Jurkat, Clone E6-1 (cell line): ENCODE measurements around the gene SCLY.

Source experiments
- DNase-seq: peaks from one replicate; pipeline ENCODE4 v3.0.0-alpha.2; 2011; ENCODE audit warnings: low read depth, low spot score
- H3K4me3 ChIP-seq: 2 replicates; pipeline ENCODE4 v1.5.1; 2011; ENCODE audit warnings: mild to moderate bottlenecking, low read length, control low read depth, moderate library complexity

The SCLY gene

DNA sequence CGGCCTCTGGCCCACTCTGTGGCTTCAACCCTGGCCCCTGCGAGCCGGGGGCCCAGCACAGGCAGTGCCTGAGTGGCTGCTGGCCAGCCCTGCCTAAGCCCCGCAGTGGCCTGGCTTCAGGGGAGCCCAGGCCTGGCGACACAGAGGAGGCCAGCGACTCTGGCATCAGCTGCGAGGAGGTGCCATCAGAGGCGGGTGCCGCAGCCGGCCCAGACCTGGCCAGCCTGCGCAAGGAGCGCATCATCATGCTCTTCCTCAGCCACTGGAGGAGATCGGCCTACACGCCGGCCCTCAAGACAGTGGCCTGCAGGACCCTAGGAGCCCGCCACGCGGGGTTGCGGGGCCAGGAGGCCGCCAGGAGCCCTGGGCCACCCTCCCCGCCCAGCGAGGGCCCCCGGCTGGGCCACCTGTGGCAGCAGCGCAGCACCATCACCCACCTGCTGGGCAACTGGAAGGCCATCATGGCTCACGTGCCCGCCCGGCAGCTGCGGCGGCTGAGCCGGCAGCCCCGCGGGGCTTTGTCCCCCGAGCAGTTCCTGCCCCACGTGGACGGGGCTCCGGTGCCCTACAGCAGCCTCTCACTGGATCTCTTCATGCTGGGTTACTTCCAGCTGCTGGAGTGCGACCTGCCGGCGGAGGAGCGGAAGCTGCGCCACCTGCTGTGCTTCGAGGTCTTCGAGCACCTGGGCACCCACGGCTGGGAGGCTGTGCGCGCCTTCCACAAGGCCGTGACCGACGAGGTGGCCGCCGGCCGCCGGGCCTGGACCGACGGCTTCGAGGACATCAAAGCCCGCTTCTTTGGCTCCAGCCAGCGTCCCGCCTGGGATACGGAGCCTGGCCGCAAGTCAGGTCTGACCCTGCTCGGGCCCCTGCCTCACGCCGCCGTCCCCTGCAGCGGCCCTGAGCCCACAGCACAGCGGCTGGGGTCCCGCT lies 70.2 kb downstream of the SCLY start:
- H3K4me3 ChIP-seq, result no peak overlapping the region
- no peak for DNase-seq

DNA sequence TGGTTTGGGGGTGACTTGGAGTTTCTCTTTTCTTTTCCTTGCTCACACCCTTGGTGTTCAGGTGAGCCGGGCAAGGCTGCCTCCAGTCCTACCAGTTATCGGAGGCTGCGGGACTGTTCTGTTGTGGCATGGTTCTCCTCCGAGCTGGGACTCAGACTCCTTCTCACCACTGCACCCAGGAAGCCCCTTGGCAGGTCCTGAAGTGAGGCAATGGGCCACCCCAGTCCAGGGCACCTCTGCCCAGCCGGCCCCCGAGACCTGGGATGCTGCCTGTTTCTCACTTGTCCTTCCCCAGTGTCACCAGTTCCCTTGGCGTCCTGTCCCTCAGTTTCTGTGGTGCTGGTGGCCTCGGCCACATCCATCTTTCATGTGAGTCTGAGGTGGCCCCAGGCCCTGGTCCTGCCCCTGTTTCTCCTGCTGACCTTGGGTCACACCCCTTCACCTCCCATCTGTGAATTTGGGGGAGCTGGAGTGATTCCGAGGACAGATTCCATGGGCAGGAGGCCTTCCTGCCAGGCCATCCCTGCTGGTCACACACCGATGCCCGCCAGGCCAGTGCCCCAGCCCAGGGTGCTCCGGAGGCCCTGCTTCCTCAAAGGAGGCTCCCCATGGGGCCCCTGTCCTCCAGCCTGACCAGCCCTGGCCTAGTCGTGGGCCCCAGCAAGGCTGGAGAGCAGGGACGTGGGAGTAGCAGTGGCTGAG lies 71.1 kb downstream of the SCLY start:
- H3K4me3 ChIP-seq, result no peak overlapping the region
- DNase-seq, result no peak

DNA sequence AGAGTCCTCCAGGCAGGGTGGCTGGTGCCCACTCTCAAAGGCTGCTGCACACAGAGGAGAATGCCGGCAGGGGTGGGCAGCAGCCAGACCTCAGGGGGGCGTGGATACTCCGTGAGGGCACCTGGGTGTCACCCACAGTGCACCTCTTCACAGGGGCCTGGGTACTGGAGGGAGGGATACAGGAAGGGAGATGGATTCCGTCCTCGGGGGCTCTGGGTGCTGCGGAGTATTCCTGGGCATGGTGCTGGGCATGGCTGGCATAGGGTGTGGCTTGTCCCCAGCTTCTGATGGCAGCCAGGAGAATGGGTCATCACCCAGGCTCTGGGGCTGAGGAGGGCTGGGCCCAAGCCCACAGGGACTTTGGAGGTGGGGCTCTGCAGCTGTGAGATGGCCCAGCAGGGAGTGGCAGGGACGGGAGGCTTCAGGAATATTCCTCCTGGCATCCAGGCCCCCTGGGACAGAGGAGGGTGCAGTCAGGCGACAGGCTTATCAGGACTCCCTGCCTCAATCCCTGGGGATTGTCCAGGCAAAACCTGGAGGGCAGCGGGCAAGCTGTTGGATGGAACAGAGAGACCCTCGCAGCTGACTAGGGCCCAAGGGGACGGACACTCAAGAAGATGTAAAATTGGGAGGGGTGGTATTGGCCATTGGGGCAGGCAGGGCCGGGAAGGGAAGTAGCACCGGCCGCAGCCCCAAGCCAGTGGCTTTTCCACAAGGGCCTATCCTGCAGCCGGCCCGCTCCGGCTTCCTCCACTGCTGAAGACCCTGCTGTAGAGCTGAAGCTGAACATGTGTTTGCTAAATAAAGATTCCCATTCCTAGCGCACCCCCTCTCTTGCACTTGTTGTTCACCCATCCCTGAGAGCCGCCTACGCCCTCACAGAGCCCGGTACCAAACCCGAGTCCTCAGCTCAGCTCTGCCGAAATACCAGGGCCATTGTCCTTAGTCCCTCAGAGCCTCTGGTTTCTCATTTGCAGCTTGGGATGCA lies 72.0 kb downstream of the SCLY start:
- no peak overlapping the region for H3K4me3 ChIP-seq
- DNase-seq, result no peak

DNA sequence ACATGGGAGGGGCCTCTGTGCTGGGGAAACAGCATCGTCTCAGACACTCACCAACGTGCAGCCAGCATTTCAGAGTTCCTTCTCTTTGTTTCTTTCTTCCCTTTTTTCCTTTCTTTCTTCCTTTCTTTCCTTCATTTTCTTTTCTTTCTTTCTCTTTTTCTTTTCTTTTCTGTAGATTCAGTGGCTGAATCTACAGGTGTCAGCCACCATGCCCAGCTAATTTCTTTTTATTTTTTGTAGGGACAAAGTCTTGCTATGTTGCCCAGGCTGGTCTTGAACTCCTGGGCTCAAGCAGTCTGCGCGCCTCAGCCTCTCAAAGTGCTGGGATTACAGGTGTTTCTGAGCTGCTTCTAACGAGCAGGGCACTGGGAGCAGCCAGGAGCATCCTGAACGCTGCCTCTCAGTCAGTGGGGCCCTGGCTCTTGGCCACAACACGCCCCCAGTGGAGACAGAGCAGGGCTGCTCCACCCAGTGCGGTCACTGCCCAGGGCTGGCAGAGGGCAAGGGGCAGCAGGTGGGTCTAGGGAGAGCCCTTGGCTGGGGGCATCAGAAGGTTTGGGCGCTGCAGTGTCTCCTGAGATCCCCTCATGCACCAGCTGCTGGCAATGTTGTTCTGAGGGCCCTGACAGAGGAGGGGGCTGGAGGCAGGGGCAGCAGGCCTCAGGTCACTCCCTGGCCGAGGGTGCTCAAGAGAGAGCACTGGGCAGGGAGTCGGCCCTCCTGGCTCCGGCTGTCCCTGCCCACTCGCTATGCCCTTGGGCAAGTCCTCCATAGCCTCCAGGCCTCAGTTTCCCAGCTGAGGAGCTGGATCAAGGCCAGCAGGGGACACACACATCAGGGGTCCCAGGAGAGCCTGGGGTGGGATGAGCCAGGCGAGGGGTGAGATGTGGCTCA lies 72.9 kb downstream of the SCLY start:
- no peak overlapping the region for H3K4me3 ChIP-seq
- no peak for DNase-seq

- DNase-seq, result no peak
- H3K4me3 ChIP-seq, result no peak overlapping the region
These were observed 73.6 kb downstream of the SCLY start for GRCh38 chr2:238134393-238134785.

- H3K4me3 ChIP-seq, result no peak overlapping the region
- no peak for DNase-seq
These were observed 74.9 kb downstream of the SCLY start for GRCh38 chr2:238135601-238136150.

DNA sequence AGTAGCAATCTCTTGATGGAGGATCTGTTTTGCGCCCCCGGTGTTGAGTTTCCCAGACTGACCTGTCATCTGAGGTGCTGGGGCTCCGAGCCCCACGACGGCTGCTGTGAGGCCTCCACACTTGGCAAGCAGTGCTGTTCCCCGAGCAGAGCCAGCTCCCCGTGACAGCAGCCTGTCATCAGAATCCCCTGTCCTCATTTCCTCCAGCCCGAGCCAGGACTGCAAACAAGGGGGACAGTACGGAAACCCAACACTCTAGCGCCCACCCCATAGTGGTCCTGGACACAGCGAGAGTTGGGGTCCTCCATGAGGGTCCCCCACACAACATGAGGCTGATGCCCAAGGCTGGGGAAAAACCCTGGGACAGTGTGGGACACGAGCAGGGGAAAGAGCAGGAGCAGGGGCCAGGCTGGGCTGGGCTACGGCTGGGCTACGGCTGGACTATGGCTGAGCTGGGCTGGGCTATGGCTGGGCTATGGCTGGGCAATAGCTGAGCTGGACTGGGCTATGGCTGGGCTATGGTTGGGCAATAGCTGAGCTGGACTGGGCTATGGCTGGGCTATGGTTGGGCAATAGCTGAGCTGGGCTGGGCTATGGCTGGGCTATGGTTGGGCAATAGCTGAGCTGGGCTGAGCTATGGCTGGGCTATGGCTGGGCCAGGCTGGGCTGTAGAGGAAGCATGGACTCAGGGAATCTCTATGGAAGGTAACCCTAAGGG lies 76.2 kb downstream of the SCLY start:
- no peak overlapping the region for H3K4me3 ChIP-seq
- no peak for DNase-seq

GRCh38 chr2:238137885-238138284 lies 77.1 kb downstream of the SCLY start:
- DNase-seq, result no peak
- H3K4me3 ChIP-seq, result no peak overlapping the region

DNA sequence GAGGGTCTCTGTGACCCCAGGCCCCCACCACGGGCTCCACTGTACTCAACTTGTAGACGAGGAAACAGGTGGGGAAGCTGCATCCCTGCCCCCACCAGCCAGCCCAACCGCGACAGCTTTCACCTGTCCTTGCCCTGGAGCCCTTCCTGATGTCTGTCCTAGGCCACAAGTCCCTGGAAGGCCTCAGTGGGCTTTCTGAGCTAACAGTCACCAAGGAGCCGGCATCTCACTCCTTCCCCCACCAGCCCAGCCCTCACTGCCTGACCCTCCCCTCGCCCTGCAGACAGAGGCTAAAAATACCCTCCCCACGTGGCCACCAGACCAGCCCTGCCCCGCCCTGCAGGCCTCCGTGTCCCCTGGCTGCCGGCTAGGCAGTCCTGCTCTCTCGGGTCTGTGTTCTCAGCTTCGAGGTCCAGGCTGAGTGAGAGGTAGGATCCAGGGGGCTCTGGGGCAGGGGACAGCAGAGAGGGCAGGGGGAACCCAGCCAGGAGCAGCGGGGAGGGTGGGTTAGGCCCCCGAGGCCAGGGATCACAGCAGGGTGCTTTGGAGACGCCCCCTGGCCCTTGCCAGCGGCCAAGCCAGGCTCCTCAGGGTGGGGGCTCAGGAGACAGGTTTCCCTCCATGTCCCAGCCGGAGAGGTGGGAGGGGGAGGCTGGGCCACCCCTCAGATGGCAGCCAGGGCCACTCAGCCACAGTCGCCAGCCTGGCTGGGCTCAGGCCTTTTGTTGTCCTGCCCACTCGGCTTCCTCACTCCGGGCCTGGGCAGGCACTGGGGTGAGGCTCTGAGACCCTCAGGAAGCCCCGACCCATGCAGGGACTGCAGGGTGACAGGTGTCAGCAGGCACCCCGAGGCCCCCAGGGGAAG lies 77.8 kb downstream of the SCLY start, which contains the start of gene KLHL30:
TSS of gene KLHL30 (plus strand) at position 338 of the 865 bp plus-strand sequence. CDS start 2,087 bp downstream, outside the sequence.
- H3K4me3 ChIP-seq, result no peak within 1 kb of the TSS
- no peak for DNase-seq

DNA sequence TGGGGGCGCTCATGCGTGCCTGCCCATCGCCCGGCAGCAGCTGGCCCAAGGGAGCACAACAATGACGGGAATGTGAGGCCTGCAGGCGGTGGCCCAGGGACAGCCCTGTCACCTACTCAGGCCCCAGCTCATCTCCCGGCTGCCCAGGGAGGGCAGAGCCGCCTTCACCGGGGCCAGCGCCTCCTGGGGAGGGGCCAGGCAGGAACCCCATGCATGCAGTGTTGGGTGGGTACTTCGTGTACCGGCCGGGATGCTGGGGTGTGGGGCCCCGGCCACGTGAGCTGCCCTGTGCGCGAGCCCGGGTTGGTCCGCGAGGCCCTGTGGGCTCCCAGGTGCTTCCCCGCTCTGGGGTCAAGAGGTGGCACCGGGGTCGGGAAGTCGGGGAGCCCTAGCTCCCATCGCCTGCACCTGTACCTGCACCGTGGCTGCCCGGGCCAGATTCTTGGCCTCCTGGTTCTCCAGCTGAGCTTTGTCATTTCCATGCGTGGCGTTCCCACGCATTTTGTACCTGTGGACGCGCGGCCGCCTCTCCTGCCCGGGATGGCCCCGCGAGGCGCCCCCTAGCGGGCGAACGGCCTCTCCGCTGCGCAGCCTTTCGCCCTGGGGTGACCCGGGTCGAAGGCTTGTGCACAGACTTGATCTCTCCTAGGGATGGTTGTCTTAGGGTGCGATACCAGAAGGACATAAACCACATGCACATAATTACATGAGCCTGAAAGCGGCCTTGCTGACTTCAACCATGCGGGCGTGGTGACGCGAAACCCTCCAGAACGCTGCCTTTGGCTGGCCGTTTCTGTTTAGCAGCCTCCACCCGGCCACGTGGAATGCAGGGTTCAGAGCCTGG lies 78.6 kb downstream of the SCLY start:
- no peak overlapping the region for H3K4me3 ChIP-seq
- no peak for DNase-seq

DNA sequence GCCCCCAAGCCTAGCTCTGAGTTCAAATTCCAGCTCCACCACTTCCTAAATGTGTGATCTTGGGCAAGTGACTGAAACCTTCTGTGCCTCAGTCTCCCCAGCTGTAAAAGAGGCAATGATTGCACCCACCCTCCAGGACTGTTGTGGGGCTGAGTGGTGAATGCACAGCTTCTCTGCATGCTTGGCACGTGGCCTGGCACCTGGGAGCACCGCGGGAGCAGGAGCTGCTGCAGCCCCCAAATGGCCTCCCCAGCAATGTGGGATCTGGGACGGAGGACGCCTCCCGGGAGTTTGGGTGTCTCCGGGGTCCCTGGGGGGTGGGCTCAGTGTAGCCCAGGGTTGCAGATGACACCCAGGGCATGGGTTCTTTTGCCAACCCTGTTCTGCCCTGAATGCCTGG lies 79.2 kb downstream of the SCLY start:
- H3K4me3 ChIP-seq, result no peak overlapping the region

DNA sequence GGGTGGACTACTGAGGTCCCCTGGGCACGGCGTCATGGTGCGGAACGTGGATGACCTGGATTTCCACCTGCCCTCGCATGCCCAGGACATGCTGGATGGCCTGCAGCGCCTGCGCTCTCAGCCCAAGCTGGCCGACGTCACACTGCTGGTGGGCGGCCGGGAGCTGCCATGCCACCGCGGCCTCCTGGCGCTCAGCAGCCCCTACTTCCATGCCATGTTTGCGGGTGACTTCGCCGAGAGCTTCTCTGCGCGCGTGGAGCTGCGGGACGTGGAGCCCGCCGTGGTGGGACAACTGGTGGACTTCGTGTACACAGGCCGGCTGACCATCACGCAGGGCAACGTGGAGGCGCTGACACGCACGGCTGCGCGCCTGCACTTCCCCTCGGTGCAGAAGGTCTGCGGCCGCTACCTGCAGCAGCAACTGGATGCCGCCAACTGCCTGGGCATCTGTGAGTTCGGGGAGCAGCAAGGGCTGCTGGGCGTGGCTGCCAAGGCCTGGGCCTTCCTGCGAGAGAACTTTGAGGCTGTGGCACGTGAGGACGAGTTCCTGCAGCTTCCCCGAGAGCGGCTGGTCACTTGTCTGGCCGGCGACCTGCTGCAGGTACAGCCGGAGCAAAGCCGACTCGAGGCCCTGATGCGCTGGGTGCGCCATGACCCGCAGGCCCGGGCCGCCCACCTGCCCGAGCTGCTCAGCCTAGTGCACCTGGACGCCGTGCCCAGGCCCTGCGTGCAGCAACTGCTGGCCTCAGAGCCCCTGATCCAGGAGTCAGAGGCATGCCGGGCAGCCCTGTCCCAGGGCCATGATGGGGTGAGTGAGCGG lies 80.1 kb downstream of the SCLY start:
- no peak for DNase-seq
- no peak overlapping the region for H3K4me3 ChIP-seq

More for the DNA sequence above, 79.2 kb downstream of the SCLY start:
- DNase-seq, result no peak

GRCh38 chr2:238141541-238142318 lies 80.9 kb downstream of the SCLY start:
- DNase-seq, result no peak
- no peak overlapping the region for H3K4me3 ChIP-seq
